ENCODE data around the gene RIT1.

- TF ChIP-seq CTCF (IDR thresholded peaks at IDR 0.05; ENCODE audit: low read length): no peak
- TF ChIP-seq EZH2 (IDR thresholded peaks at IDR 0.05; ENCODE audit: borderline replicate concordance, low read length): no peak
These were observed 13.4 kb downstream of the RIT1 start for GRCh38 chr1:155897746-155898145.

Data from OCI-LY1 (cell line).